SK-N-SH (cell line): Measurements from ENCODE around the gene BBS10. TPM values are rescaled to one million over a fixed set of nuclear protein-coding genes. Genes with fewer than 3 reads are reported as not detected.

Source experiments
- CTCF ChIA-PET: fragments of 300-600, 350-600 bp; formaldehyde crosslinking; extraction: SDS; loops from one replicate; lab custom pipeline; 2021; lab: Yijun Ruan, JAX
- POLR2A ChIA-PET: fragments of 350-600 bp; sonication (Branson Sonifier 250); formaldehyde crosslinking; extraction: SDS; loops from one replicate; lab custom pipeline; 2020; ENCODE audit warnings: antibody characterized with exemption, inconsistent platforms; lab: Yijun Ruan, JAX
- DNase-seq: peaks from one replicate; pipeline ENCODE4 v3.0.0; 2012
- H2AFZ ChIP-seq: fragments of 200-600 bp; sonication (generic); 2 replicates; pipeline ENCODE4 v1.8.1; 2016; ENCODE audit warnings: antibody characterized with exemption, mild to moderate bottlenecking, low read depth
- H3F3A ChIP-seq: fragments of 200-600 bp; sonication (generic); replicated peaks from 2 replicates; pipeline ENCODE3; 2016; ENCODE audit warnings: antibody characterized with exemption, mild to moderate bottlenecking; ENCODE audit not compliant: insufficient read depth
- H3K27ac ChIP-seq, 2 experiments: fragments of 200-500 bp in 1 of 2; fragments of 200-600 bp in 1 of 2; sonication (Bioruptor generic) in 1 of 2; sonication (generic), shearing (Covaris generic) in 1 of 2; 2 replicates each; pipeline versions ENCODE4 v1.5.1 to v1.6.1; 2014 to 2016; ENCODE audit warnings: low read depth in 2 of 2, inconsistent platforms in 1 of 2, low read length in 1 of 2, mild to moderate bottlenecking in 1 of 2, mixed read lengths in 1 of 2
- H3K27me3 ChIP-seq: fragments of 200-600 bp; sonication (generic), shearing (Covaris generic); 2 replicates; pipeline ENCODE4 v1.6.1; 2016; ENCODE audit warnings: mixed run types; ENCODE audit not compliant: insufficient read depth
- H3K36me3 ChIP-seq, 2 experiments: fragments of 200-500 bp in 1 of 2; fragments of 200-600 bp in 1 of 2; sonication (Bioruptor generic) in 1 of 2; sonication (generic) in 1 of 2; replicated peaks in 1 of 2; 2 replicates each; pipeline versions ENCODE3 to v1.5.1; 2014 to 2016; ENCODE audit warnings: low read length in 1 of 2, mild to moderate bottlenecking in 1 of 2; ENCODE audit not compliant: insufficient read depth in 2 of 2, control insufficient read depth in 1 of 2
- H3K4me1 ChIP-seq, 2 experiments: fragments of 200-500 bp in 1 of 2; fragments of 200-600 bp in 1 of 2; sonication (Bioruptor generic) in 1 of 2; sonication (generic), shearing (Covaris generic) in 1 of 2; 2 replicates each; pipeline versions ENCODE4 v1.5.1 to v1.6.1; 2014 to 2016; ENCODE audit warnings: low read depth in 1 of 2, low read length in 1 of 2, mixed run types in 1 of 2; ENCODE audit not compliant: insufficient read depth in 2 of 2, control insufficient read depth in 1 of 2
- H3K4me2 ChIP-seq: fragments of 200-600 bp; sonication (generic), shearing (Covaris generic); 2 replicates; pipeline ENCODE4 v1.6.1; 2017; ENCODE audit warnings: mixed run types
- H3K4me3 ChIP-seq, 2 experiments: fragments of 200-500 bp in 1 of 2; fragments of 200-600 bp in 1 of 2; sonication (Bioruptor generic) in 1 of 2; sonication (generic), shearing (Covaris generic) in 1 of 2; 2 replicates each; pipeline versions ENCODE4 v1.5.1 to v1.8.1; 2014 to 2016; ENCODE audit warnings: low read depth in 2 of 2, inconsistent platforms in 1 of 2, low read length in 1 of 2, mild to moderate bottlenecking in 1 of 2, mixed read lengths in 1 of 2, moderate library complexity in 1 of 2
- H3K79me2 ChIP-seq: fragments of 200-600 bp; sonication (generic); 2 replicates; pipeline ENCODE4 v1.8.1; 2017; ENCODE audit warnings: mild to moderate bottlenecking; ENCODE audit not compliant: insufficient read depth
- H3K9ac ChIP-seq: fragments of 200-600 bp; sonication (generic); 2 replicates; pipeline ENCODE4 v1.6.1; 2017; ENCODE audit warnings: mixed run types
- H3K9me2 ChIP-seq: fragments of 200-600 bp; sonication (generic); 2 replicates; pipeline ENCODE4 v1.6.1; 2017; ENCODE audit warnings: mixed run types
- H3K9me3 ChIP-seq: fragments of 200-600 bp; sonication (generic); 2 replicates; pipeline ENCODE4 v1.6.1; 2017; ENCODE audit warnings: mixed run types, mild to moderate bottlenecking, moderate library complexity
- H4K20me1 ChIP-seq: fragments of 200-600 bp; sonication (generic); 2 replicates; pipeline ENCODE4 v1.6.1; 2017; ENCODE audit warnings: mild to moderate bottlenecking, mixed run types; ENCODE audit not compliant: insufficient read depth
- CHD2 ChIP-seq: fragments of 150-350 bp; IDR thresholded peaks from 2 replicates; pipeline ENCODE4 v1.6.1; 2018; ENCODE audit warnings: low read length; ENCODE audit not compliant: partially characterized antibody
- CTCF ChIP-seq: fragments of 200-600 bp; sonication (generic); IDR thresholded peaks from 2 replicates; pipeline ENCODE4 v1.6.1; 2017; ENCODE audit warnings: antibody characterized with exemption, mild to moderate bottlenecking, moderate library complexity
- EP300 ChIP-seq, 2 experiments: IDR thresholded peaks; 2 replicates each; pipeline versions ENCODE4 v1.4.0 to v1.6.1; 2012; ENCODE audit warnings: borderline replicate concordance in 1 of 2, low read depth in 1 of 2, low read length in 1 of 2
- EZH2phosphoT487 ChIP-seq: fragments of 200-600 bp; sonication (generic); IDR thresholded peaks from 2 replicates; pipeline ENCODE4 v1.6.1; 2017; ENCODE audit warnings: low read depth, mixed run types, mild to moderate bottlenecking, antibody characterized with exemption, moderate library complexity, borderline replicate concordance
- FOSL2 ChIP-seq: IDR thresholded peaks from 2 replicates; pipeline ENCODE4 v1.4.0; 2012; ENCODE audit warnings: low read depth, mild to moderate bottlenecking, moderate library complexity, borderline replicate concordance
- FOXJ3 ChIP-seq: sonication (generic); formaldehyde crosslinking; IDR thresholded peaks from 2 replicates; pipeline ENCODE4 v1.5.1; 2020; ENCODE audit warnings: mild to moderate bottlenecking, missing genetic modification reagents
- FOXM1 ChIP-seq: IDR thresholded peaks from 2 replicates; pipeline ENCODE4 v1.4.0; 2012; ENCODE audit warnings: low read depth, mild to moderate bottlenecking
- GATA2 ChIP-seq: sonication (generic); formaldehyde crosslinking; IDR thresholded peaks from 2 replicates; pipeline ENCODE4 v1.5.0; 2020; ENCODE audit warnings: mild to moderate bottlenecking, missing genetic modification reagents
- JUND ChIP-seq: IDR thresholded peaks from 2 replicates; pipeline ENCODE4 v1.4.0; 2012
- MAX ChIP-seq: IDR thresholded peaks from 2 replicates; pipeline ENCODE4 v1.4.0; 2012; ENCODE audit warnings: low read depth
- MXI1 ChIP-seq: IDR thresholded peaks from 2 replicates; pipeline ENCODE4 v1.6.1; 2012; ENCODE audit warnings: mild to moderate bottlenecking, low read depth, low read length, improper control_type of control experiment
- NFIC ChIP-seq: IDR thresholded peaks from 2 replicates; pipeline ENCODE4 v1.4.0; 2012; ENCODE audit warnings: borderline replicate concordance
- NRF1 ChIP-seq: IDR thresholded peaks from 2 replicates; pipeline ENCODE4 v1.6.1; 2012; ENCODE audit warnings: low read depth, mild to moderate bottlenecking, low read length
- POLR2AphosphoS5 ChIP-seq: IDR thresholded peaks from 2 replicates; pipeline ENCODE4 v1.6.1; 2012; ENCODE audit warnings: low read depth, low read length
- RAD21 ChIP-seq: IDR thresholded peaks from 2 replicates; pipeline ENCODE4 v1.6.1; 2012; ENCODE audit warnings: mild to moderate bottlenecking, low read length
- RFX5 ChIP-seq: IDR thresholded peaks from 2 replicates; pipeline ENCODE4 v1.6.1; 2012; ENCODE audit warnings: mild to moderate bottlenecking, improper control_type of control experiment, low read length
- SIN3A ChIP-seq: IDR thresholded peaks from 2 replicates; pipeline ENCODE4 v1.6.1; 2012; ENCODE audit warnings: low read depth, mild to moderate bottlenecking, low read length, moderate library complexity, borderline replicate concordance
- SMC3 ChIP-seq: IDR thresholded peaks from 2 replicates; pipeline ENCODE4 v1.6.1; 2012; ENCODE audit warnings: low read depth, low read length, improper control_type of control experiment
- TAF1 ChIP-seq: IDR thresholded peaks from 2 replicates; pipeline ENCODE4 v1.6.1; 2012; ENCODE audit warnings: low read depth, mild to moderate bottlenecking, low read length, moderate library complexity, borderline replicate concordance
- TEAD4 ChIP-seq: IDR thresholded peaks from 2 replicates; pipeline ENCODE4 v1.4.0; 2012; ENCODE audit warnings: mild to moderate bottlenecking, borderline replicate concordance; ENCODE audit not compliant: insufficient read depth
- ZBTB33 ChIP-seq: IDR thresholded peaks from 2 replicates; pipeline ENCODE4 v1.4.0; 2012; ENCODE audit warnings: low read depth, borderline replicate concordance
- WGBS: methylation state at CpG from one replicate; pipeline ENCODE4 v1.1.6; 2017; ENCODE audit warnings: low lambda C conversion rate; 5-methylcytosine and 5-hydroxymethylcytosine counted together
- polyA plus RNA-seq, 3 experiments: library from polyadenylated mRNA; depleted of rRNA; stranded (reverse); fragments of >200 nt; gene quantifications; 2 replicates each; pipeline ENCODE4 v1.2.3, GENCODE V29; 2012
- TF ChIP-seq, protein P1 (sequence below): fragments of 150-350 bp; IDR thresholded peaks from 2 replicates; pipeline ENCODE4 v1.6.1; 2017; ENCODE audit warnings: antibody characterized with exemption, low read length, low read depth, borderline replicate concordance

BBS10 gene
- 5.6 and 9.2 TPM in 2 replicates for polyA plus RNA-seq (2012; rRNA removed)
- polyA plus RNA-seq (2012; cell fraction: cytosol; rRNA removed), result 11.6 and 12.0 TPM in 2 replicates
- polyA plus RNA-seq (2012; cell fraction: nucleus; rRNA removed), result 2.1 and 6.7 TPM in 2 replicates

DNA sequence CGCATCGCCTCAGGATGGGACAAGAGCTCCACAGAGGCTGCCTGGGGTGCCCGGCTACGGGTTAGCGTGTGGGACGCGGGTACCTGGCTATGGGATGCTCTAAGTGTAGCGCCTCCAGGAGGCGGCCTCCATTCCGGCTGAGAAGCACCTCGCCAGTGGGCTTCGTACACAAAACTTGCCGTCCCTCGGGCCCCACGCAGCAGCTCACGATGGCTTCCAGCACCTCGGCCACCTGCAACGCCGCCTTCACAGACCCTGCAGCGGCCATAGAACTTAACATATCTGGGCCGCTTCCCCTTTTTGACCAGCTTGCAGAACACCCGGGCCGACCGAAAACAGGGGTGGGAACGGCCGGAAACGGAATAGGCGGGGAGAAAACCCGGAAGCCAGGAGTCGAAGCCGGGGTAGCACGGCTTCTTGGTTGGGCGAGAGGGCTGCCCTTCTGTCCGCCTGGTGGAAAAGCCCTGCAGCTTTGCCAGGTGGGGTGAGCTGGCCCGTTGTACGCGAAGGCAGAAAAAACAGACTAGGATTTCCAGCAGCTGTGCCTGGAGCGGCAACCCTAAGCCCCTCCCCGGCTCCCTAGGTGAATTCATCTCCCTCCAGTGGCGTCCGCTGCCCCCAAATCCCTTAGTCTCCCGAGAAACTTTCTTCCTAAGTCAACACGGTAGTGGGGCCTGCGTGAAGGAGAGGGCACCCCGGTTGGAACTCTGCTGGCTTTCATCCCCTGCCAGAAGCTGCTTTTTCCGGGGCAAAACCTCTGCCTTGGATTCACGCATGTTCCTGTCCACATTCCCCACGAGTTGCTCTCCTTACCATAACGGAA lies at the start of gene BBS10:
Gene BBS10 (minus strand): TSS at position 337 of the 823 bp plus-strand sequence. CDS start 57 bp downstream, at position 280.
- Histone ChIP-seq H3K79me2 (peaks cover 45% of the 10 kb centered on the region), H3K9ac (peak within 1 kb of the TSS; percentile 80), H3K4me3 (peak within 1 kb of the TSS; percentile 91 to 94), H3K4me2 (peak within 1 kb of the TSS; percentile 85), H2AFZ (peak within 1 kb of the TSS; percentile 82), H3K9me3 (no peaks in the 10 kb centered on the region), H3F3A (peaks cover 30% of the 10 kb centered on the region), H3K4me1 (peaks cover 8 to 12% of the 10 kb centered on the region in 2 experiments; a peak in 3 of 4 replicates), H3K9me2 (no peaks in the 10 kb centered on the region), H3K27ac (peak within 1 kb of the TSS; percentile 72 to 97), H3K36me3 (peaks cover 6 to 14% of the 10 kb centered on the region in 2 experiments), H4K20me1 (no peaks in the 10 kb centered on the region), H3K27me3 (no peaks in the 10 kb centered on the region)
- 3% methylated on average over 16 of the region's 49 CpGs for WGBS
- peak; percentile 89 for DNase-seq
- ChIA-PET CTCF (interaction anchor here (0.6 to 2.0 kb wide), 30 partner anchors 10 to 957 kb away, joined by 3 to 9 read pairs (median 4); partner anchors contain the start of genes GLIPR1L2, NAP1L1 and PHLDA1), POLR2A (interaction anchor here (0.6 to 1.7 kb wide), 5 partner anchors 108 to 837 kb away, joined by 3 to 10 read pairs (median 4); partner anchors contain the start of genes KRR1 and NAP1L1)
- TF ChIP-seq, protein P1, sequence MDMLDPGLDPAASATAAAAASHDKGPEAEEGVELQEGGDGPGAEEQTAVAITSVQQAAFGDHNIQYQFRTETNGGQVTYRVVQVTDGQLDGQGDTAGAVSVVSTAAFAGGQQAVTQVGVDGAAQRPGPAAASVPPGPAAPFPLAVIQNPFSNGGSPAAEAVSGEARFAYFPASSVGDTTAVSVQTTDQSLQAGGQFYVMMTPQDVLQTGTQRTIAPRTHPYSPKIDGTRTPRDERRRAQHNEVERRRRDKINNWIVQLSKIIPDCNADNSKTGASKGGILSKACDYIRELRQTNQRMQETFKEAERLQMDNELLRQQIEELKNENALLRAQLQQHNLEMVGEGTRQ, result no peak
- 0 out of 2 replicates have a peak, but pooled peaks have one; percentile 7 for TF ChIP-seq SMC3
- peak; percentile 51 for TF ChIP-seq CHD2
- TF ChIP-seq RAD21, result peak; percentile 32; the same call in 1 of the 2 replicates
- TF ChIP-seq FOXM1, result no peak
- no peak for TF ChIP-seq NRF1
- no peak for TF ChIP-seq RFX5
- TF ChIP-seq TAF1, result peak; percentile 81
- no peak for TF ChIP-seq FOSL2
- peak; percentile 93 for TF ChIP-seq MAX
- no peak for TF ChIP-seq GATA2 (CRISPR knock-in tag)
- TF ChIP-seq NFIC, result no peak
- no peak for TF ChIP-seq FOXJ3
- TF ChIP-seq ZBTB33, result no peak; the same call in 1 of the 2 replicates
- no peak; the same call in 1 of the 2 replicates for TF ChIP-seq SIN3A
- peak; percentile 81 for TF ChIP-seq MXI1
- TF ChIP-seq JUND, result 0 out of 2 replicates have a peak, but pooled peaks have one; percentile 8
- peak; percentile 72 for TF ChIP-seq CTCF
- no peak for TF ChIP-seq TEAD4
- TF ChIP-seq POLR2AphosphoS5, result peak; percentile 96
- peak in 1 of 2 experiments; percentile 40; a peak in 1 of 4 replicates for TF ChIP-seq EP300 (IDR thresholded peaks at IDR 0.05; ENCODE audit: borderline replicate concordance in 1 of 2, low read depth in 1 of 2, low read length in 1 of 2)
- no peak for TF ChIP-seq EZH2phosphoT487
